AG08396 (cell line): Measurements from ENCODE around the gene MYO9A.
"Not testable (repeated sequence)": the region's sequence is repeated elsewhere in the genome, so short reads cannot be mapped to it uniquely, and the experiment has no call there.

Experiments
- DNase-seq: peaks from one replicate; pipeline ENCODE4 v3.0.0; 2012; ENCODE audit warnings: low spot score, mixed read lengths

Gene MYO9A

DNA sequence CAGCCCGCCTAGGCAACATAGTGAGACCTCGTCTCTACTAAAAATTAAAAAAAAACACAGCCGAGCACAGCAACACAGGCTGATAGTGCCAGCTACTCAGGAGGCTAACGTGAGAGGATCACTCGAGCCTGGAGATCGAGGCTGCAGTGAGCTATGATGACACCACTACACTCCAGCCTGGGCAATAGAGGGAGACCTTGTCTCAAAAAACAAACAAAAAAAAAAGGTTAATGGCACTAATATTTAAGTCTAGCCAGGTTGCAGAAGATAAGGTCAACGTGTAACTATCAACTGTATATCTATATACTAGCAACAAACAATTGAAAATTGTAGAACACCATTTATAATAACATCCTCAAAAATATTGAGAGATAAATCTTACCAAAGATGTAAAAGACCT, 75.1 kb downstream of the MYO9A start:
- no peak for DNase-seq

DNA sequence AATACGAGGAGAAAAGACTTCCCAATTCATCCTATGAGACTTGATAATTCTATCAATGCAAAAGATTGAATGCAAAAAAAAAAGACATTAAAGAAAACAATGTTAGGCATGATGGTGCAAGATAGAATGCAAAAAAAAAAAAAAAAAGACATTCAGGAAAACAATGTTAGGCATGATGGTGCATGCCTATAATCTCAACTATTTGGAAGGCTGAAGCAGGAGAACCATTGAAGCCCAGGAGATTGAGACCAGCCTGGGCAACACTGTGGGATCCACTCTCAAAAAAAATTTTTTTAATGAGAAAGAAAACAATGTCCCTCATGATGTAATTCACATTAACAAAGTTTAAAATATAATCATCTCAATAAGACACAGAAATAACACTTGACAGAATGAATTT, 75.9 kb downstream of the MYO9A start:
- no peak for DNase-seq

DNA sequence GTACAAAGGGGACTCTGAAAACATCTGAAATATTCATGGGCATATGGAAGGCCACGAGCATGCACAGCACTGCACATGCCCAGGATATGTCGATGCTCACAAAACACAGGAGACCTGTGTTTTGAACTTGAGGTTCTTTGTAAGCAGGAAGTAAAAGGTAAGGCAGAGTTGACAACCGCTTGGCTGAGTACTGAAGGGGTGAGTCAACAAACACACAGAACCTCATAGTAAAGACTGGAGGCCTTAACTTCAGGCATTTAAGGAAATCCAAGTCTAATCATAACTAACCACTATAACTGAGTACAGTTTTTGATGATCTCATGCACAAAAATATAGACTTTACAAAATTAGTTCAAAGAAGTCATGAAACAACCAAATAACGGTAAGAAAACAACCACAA, 80.6 kb downstream of the MYO9A start:
- no peak for DNase-seq

DNA sequence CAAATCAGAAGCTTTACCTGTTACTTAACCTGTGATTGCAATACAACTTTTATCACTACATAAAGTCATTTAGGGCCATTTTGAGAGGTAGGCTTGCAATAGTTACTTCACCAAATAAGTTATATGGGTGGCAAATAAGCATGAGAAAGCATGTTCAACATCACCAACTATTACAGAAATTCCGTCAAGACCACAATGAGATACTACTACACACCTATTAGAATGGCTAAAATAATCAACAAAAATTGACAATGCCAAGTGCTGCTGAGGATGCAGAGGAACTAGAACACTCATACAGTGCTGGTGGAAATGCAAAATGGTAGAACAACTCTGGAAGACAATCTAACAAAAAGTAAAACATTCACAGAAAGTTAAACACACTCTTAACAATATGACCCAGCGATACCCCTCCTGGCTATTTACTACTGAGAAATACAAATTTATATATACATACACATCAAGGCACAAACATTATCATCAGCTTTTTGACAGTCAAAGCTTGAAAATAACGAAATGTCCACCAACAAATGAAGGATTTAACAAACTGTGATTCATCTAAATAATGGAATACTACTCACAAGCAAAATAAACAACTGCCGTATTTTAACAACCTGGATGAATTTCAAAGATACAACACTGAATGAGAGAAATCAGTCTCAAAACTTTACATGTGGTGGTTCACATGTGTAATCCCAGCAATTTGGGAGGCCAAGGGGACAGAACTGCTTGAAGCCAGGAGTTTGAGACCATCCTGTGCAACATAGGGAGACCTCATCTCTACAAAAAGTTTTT, 82.9 kb downstream of the MYO9A start:
- no peak for DNase-seq

DNA sequence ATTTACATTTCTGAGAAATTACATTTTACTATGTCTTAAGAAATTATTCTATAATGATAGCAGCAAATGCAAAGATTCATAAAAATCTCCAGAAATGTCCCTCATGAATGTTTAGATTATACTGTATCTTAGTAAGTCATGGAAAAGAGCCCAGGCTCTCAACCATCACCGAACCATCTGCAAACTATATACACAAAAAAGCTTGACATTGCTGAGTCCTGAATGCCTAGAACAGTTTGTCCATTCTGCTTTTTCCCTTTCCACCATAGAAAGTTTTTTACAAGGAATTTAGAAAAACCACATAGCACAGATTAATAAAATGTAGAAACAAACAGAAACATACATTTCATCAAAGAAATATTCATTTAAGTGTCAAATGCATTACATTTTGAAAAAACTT, 83.6 kb downstream of the MYO9A start:
- DNase-seq = no peak

DNA sequence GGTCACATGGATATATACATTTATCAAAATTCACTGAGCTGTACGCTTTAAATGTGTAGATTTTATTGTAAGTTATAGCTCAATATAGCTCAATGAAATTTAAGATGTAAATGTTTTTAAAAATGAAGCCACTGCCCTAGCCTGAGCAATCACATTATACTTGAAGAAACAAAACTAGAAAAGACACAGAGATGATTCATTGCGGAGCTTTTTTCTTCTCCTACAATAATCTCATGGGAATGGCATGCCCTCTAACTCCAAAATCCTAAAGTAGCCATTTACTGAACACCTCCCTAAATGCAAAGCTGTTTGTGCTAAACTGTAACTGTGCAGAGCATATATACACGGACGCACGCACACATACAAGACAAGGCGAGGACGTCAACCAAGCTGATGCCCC, 84.2 kb downstream of the MYO9A start:
- no peak for DNase-seq

DNA sequence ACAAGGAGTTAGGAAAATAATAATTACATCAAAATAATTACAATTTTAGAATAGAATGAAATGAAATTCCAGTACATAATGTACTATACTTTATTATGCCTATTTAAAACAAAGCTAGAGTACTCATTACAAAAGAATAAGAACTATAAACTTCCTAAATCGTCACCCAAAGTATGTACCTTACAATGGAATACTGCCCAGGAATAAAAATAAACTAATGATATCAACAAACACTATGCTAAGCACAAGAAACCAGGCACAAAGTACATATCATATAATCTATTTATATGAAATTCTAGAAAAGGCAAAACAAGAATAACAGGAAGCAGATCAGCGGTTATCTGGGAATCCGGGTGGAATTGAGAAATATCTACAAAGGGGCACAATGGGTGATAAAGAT, 84.7 kb downstream of the MYO9A start:
- DNase-seq = no peak

DNA sequence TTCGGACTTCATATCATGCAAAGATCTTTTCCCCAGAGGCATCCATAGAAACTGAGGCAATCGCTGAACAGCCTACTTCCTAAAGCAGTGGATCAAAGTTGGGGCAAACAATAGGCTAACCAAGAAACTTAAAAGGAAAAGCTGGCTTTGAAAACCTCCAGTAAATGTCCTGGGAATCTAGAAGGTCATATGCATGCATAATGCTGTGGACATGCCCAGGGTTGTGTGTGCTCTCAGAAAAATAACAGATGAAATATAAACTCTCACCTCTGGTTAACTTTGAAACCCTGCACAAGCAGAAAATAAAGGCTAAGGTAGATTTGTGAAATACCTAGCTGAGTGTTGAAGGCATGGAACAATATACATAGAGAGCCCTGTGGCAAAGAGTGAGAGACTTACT, 96.3 kb downstream of the MYO9A start:
- no peak for DNase-seq

DNA sequence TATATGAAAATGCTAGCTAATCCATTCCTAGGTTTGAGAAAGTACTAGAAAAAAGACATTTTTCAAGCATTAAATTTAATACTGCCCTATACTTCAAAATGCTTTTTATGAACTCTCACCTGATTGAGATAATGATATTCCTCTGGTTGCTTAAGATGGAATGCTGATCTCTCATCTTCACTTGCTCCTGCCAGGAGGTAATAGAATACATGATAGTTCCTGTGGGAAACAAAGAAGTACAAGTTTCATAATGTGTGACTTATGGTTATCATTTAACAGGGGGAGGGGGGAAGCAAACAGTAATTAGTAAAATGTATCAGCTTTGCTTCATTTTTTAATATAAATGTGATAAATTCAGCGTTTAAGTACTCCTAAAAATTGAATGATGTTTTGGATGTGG, 97.2 kb downstream of the MYO9A start:
- DNase-seq = no peak

DNA sequence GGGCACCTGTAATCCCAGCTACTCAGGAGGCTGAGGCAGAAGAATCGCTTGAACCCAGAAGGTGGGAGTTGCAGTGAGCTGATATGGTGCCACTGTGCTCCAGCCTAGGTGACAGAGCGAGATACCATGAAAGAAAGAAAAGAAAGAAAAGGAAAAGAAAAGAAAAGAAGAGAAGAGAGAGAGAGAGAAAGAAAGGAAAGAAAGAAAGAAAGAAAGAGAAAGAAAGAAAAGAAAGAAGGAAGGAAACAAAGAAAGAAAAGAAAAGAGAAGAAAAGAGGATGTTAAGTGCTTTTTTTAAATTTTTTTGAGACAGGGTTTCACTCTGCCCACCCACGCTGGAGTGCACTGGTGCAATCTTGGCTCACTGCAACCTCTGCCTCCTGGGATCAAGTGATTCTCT, 103.4 kb downstream of the MYO9A start:
- DNase-seq = not testable (repeated sequence)

DNA sequence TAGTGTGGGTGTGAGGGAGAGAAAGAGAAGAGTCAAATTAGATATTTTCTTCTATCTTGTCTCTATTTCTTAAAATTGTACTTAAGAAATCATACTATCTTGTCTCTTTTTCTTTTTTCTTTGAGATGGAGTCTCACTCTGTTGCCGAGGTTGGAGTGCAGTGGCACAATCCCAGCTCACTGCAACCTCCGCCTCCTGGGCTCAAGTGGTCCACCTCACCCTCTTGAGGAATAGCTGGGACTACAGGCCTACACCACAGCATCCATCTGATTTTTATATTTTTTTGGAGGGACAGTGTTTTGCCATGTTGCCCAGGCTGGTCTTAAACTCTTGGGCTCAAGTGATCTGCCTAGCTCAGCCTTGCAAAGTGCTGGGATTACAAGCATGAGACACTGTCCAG, 104.2 kb downstream of the MYO9A start:
- DNase-seq = no peak

DNA sequence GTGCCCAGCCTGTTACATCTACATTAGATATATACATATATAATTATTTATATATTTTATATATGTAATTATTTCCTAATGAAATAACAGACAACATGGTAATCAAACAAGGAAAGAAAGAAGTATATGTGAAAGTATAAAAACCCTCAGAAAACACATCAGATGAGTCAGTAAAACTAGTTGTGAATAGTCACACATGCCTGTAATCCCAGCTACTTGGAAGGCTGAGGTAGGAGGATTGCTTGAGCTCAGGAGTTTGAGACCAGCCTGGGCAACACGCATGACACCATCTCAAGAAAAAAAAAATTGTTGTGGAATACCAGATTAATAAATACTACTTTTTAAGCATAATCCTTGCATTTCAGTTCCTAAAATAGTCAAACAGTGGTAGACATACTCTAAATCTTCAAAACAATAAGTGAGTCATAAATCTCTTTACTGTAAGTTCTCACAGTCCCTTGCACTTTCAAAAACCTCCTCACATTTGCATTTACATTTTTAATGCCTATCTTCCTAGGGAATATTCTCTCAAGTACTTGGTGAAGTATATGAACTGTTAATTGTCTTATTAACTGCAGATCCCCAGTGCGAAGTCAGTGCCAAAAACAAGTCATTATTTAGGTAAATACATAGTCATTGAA, 106.5 kb downstream of the MYO9A start:
- no peak for DNase-seq

DNA sequence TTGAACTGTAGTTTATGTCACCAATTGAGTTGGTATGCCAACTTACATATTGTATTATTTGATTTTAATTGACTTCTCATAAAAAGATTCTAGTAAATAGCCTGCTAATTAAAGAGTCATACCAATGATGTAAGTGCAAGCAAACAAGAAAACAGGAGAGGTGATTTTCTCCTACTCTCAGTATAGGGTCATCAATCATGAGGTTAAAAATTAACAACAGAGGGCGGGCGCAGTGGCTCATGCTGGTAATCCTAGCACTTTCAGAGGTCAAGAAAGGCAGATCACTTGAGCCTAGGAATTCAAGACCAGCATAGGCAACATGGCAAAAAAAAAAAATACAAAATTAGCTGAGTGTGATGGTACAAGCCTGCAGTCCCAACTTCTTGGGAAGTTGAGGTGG, 108.7 kb downstream of the MYO9A start:
- no peak for DNase-seq

DNA sequence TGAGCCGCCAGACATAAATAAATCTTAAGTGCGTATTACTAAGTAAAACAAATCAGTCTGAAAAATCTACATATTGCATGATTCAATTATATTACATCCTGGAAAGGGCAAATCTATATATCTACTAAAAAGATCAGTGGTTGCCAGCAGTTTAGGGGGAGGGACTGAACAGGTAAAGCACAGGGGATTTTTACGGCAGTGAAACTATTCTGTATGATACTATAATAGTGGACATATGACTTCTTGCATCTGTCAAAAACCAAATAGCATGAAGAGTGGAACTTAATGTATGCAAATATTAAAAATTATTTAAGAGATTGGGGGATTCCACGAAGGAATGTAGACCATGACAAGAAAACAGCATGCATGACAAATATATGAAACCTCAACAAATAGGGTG, 111.6 kb downstream of the MYO9A start:
- no peak for DNase-seq

DNA sequence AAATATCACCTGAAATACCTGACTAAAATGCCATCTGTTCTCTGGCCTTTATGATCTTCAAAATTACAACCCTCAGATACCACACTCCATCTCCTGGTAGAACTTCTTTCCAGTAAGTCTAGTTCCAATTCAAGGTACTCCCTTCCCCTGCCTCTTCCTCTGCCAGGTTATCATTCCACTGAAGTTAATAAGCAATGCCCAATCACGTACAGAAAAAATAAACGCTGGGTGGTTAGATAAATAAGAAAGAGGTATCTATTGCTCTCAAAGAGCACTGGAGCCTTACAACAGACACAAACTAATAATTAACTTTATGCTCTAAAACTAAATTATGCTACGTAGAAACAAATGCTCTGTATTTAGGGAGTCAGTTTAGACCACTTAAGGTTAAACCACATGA, 112.5 kb downstream of the MYO9A start:
- no peak for DNase-seq

DNA sequence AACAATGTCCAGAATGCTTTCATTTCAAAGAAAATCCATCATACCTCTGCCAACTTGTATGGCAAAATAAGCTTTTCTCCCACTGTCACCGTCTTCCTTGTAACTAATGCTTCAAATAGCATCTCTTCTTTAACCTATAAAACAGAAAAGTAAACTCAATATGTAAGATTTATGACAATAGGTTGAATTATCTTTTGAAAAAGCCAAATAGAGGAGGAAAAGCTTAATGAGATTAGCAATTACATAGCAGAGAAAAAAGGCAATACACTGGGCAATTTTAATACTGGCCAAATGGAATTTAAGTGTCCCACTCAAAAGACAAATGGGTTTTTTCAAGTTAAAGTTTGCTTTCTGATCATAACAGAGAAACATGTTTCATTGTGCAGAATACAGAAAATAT, 118.1 kb downstream of the MYO9A start:
- DNase-seq = no peak

DNA sequence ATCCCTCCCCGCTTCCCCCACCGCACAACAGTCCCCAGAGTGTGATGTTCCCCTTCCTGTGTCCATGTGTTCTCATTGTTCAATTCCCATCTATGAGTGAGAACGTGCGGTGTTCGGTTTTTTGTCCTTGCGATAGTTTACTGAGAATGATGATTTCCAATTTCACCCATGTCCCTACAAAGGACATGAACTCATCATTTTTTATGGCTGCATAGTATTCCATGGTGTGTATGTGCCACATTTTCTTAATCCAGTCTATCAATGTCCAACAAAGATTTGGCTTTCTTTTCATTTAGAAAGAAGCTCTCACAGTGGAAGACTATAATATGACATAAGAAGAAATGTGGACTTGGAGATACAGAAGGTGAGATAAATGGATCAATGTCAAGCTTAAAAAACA, 119.2 kb downstream of the MYO9A start:
- not testable (repeated sequence) for DNase-seq

DNA sequence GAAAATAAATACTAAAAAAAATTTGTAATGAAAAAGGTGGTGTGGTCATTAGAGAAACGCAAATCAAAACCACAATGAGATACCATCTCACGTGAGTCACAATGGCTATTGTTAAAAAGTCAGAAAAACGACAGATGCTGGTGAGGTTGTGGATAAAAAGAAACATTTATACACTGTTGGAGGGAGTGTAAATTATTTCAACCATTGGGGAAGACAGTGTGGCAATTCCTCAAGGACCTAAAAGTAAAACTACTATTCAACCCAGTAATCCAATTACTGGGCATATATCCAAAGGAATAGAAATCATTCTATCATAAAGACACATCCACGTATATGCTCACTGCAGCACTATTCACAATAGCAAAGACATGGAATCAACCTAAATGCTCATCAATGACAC, 120.3 kb downstream of the MYO9A start:
- DNase-seq = no peak

DNA sequence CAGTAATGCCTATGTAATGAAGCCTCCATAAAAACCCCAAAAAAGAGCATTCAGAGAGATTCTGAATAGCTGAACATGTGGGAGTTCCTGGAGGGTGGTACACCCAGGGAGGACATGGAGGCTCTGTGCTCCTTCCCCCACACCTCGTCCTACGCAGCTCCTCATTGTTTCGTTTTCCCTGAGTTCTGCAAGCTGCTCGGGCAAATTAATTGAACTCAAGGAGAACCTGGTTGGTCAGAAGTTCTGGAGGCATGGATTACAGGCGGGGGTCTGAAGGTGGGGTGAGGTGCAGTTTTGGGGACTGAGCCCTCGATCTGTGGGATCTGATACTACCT, 142.2 kb downstream of the MYO9A start:
- DNase-seq = no peak

DNA sequence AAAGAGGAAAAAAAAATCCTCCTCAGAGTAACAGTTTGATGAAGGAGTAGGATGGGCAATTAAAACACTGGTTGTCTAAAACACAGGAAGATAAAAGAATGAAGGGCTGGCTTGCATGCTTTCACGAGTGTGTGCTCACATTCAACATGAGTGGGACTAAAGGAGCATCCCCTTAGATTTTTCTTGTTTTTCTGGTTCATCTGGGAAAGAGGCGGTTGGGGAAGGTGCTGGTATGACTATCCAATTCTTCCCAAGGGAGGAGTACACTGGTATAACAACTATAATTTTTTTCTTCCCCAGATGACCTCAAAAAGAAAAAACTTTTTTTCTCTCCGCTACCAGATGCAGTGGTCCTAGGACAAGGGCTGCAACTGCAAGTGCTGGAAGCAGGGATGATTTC, 143.7 kb downstream of the MYO9A start:
- DNase-seq = no peak

DNA sequence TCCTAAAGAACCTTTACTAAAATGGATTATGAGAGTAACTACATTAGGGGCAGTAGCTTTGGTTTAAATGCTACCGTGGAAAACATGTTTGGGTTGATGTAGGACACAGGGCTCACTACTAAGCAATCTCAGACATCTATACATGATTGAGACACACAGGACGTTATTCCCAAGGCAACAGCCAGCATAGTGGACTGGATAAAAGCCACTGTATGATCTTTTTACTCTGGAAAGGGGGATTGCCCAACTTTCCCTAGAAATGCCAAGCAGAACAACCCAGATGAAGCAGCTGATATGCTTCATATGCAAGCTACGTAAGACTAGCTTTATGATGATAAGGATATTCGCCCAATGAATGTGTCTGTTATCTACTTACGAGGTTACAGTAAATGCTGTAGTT, 144.6 kb downstream of the MYO9A start:
- DNase-seq = no peak

DNA sequence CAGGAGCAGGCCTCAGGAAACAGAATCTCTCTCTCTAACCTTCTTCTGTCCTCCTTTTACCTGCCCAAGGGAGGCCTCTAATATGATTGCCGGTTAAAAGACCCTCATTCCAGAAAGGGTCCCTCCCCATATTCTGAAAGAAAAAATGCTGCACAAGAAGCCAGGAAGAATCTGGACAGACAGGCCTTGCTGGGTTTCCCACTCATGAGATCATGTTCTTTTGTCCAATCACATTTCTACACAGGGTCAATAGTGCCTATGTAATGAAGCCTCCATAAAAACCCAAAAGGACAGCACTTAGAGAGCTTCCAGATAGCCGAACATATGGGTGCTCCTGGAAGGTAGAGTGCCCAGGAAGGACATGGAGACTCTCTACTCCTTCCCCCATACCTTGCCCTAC, 146.0 kb downstream of the MYO9A start:
- no peak for DNase-seq

DNA sequence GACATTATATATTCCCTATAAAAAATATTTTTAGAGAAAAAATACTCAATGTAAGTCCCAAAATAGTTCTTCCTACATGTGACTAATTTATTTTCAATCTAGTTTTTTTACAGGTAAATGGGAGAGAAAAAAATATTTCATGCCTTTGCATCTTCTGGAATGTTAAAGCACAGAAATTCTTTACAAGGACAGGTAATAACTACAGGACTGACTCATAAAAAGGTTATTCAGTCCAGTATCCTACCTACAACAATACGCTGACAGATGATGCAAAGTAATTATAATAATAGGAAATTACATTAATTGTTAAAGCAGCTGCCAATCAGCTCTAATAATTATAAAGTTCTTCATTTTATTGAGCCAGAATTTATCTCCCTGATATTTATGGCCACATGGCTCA, 147.5 kb downstream of the MYO9A start:
- no peak for DNase-seq

DNA sequence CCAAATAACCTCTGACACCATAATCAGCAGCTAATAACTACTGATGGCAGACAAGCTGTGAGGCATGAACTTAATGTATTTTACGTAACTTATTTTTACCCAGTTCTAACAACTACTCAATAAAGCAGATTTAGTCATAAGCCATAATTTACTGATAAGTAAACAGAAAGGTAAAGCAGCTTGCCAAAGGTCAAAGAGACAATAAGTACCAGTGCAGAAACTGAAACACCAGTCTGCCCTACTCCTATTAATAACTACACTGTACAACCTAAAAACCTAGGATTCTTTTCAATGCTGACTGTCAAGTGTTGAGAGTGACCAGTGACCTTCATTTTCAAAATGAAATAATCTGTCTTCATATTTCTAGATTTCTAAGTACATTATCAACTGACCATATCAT, 155.4 kb downstream of the MYO9A start:
- no peak for DNase-seq
